ENCODE data around the gene CAMSAP1.

The CAMSAP1 gene

DNA sequence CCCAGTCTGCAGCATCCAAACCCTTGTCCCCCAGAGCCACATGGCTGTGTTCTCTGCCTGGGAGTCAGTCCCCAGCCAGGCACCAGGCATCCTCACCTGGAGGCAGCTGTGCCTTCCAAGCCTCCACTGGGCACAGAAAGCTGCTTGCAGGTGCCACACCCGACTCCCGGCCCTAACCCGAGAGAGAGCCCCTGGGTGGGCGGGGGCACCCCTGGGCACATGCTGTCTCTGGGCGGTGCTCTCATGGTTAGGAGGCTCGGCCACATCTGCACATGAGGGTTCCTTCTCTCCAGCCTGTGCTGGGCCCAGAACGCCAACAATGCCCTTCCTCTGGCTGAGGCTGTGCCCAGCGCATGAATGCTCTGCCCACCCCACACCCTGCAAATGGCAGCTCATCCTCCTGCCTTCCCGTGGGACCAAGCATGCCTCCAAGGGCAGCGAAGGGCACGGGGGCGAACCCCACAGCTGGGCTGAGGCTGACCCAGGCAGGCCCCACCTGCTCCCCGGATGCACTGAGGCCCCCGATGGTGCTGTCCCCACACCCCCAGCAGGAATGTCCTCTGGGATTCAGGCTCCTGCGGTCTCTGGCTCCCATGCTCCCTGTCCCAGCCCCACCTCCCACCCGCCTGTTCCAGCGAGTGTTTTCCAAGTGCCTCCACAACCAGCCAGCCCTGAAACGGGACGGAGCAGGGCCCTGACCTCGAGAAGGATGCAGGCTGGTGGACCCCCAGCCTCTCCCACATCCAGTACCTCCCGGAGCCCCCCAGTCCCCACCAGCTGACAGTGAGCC is 22.5 kb upstream of the CAMSAP1 start:
- no peak for DNase-seq
- POLR2A ChIA-PET = no interaction called here
- WGBS (ENCODE audit: insufficient coverage) = 100% methylated on average over 18 of the region's 21 CpGs
- no peaks in the 10 kb centered on the region for H3K9me3 ChIP-seq (ENCODE audit: control extremely low read depth in 1 of 5, control insufficient read depth in 4 of 5, insufficient read depth in 2 of 5, low read depth in 1 of 5, low read length in 4 of 5)
- peaks cover 0 to 20% (median 19%) of the 10 kb centered on the region in 4 experiments for H3K4me1 ChIP-seq (ENCODE audit: control extremely low read depth in 1 of 4, control insufficient read depth in 4 of 4, insufficient read depth in 4 of 4, low read length in 3 of 4)
- H3K27ac ChIP-seq (ENCODE audit: insufficient read depth in 1 of 2, low read depth in 1 of 2, low read length in 2 of 2, poor library complexity in 1 of 2, severe bottlenecking in 2 of 2) = no peak overlapping the region
- H3K36me3 ChIP-seq (ENCODE audit: control insufficient read depth in 4 of 4, insufficient read depth in 4 of 4, low read length in 3 of 4) = peaks cover 1 to 38% (median 31%) of the 10 kb centered on the region in 4 experiments
- no peaks in the 10 kb centered on the region for H3K27me3 ChIP-seq (replicated peaks in 2 of 5; ENCODE audit: control insufficient read depth in 4 of 5, insufficient read depth in 5 of 5, low read length in 4 of 5)
- CTCF ChIA-PET = no interaction called here
- no peak overlapping the region for H3K4me3 ChIP-seq (ENCODE audit: control insufficient read depth in 1 of 7, extremely low read depth in 1 of 7, insufficient read depth in 4 of 7, low read depth in 2 of 7, low read length in 6 of 7)

DNA sequence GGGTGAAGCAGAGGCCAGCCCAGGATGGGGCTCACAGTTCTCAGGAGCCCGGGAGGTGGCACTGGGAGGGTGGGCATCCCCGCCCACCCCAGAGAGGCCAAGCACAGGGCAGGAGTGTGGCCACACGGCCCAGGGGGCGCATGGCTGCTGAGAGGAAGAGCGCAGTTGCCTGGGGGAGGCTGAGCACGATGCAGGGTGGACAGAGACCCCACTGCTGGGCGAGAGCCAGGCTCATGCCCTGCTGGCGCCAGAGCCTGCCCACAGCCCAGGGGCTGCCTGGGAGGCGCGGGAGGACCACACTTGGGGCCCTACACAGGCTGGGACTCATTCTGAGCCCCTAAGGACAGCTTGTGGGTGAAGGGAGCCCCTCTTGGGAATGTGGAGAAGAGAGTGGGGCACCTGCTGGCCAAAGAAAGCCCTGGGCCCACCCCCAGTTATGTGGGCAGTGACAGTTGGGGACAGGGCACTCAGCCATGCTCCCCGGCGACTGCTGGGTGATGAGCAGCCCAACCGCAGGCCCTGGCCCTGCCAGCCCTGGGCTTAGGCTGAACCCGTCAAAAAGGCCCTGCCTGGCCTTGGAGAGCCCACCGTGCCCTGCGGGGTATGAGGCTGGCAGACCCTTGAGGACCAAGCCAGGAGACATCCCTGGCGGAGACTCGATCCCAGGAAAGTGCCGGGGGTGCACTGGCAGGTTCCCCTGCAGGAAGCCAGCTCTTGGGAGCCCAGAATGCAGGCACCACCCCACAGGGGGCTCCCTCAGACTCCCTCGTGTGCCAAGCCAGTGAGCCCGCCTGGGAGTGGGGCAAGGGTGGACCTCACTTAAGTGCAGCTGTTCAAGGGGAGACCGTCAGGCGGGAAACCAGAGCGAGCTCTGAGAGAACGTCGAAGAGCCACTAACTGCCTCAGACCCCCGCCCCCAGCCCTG is 21.6 kb upstream of the CAMSAP1 start:
- 93% methylated on average over 26 of the region's 27 CpGs for WGBS (ENCODE audit: insufficient coverage)
- H3K27ac ChIP-seq (ENCODE audit: insufficient read depth in 1 of 2, low read depth in 1 of 2, low read length in 2 of 2, poor library complexity in 1 of 2, severe bottlenecking in 2 of 2) = no peak overlapping the region
- ChIA-PET POLR2A (no interaction called here), CTCF (no interaction called here)
- DNase-seq = no peak
- no peak overlapping the region for H3K4me3 ChIP-seq (ENCODE audit: control insufficient read depth in 1 of 7, extremely low read depth in 1 of 7, insufficient read depth in 4 of 7, low read depth in 2 of 7, low read length in 6 of 7)
- peaks cover 0 to 20% (median 19%) of the 10 kb centered on the region in 4 experiments for H3K4me1 ChIP-seq (ENCODE audit: control extremely low read depth in 1 of 4, control insufficient read depth in 4 of 4, insufficient read depth in 4 of 4, low read length in 3 of 4)
- no peaks in the 10 kb centered on the region for H3K27me3 ChIP-seq (replicated peaks in 2 of 5; ENCODE audit: control insufficient read depth in 4 of 5, insufficient read depth in 5 of 5, low read length in 4 of 5)
- H3K9me3 ChIP-seq (ENCODE audit: control extremely low read depth in 1 of 5, control insufficient read depth in 4 of 5, insufficient read depth in 2 of 5, low read depth in 1 of 5, low read length in 4 of 5) = no peaks in the 10 kb centered on the region
- H3K36me3 ChIP-seq (ENCODE audit: control insufficient read depth in 4 of 4, insufficient read depth in 4 of 4, low read length in 3 of 4) = peaks cover 2 to 35% (median 29%) of the 10 kb centered on the region in 4 experiments

DNA sequence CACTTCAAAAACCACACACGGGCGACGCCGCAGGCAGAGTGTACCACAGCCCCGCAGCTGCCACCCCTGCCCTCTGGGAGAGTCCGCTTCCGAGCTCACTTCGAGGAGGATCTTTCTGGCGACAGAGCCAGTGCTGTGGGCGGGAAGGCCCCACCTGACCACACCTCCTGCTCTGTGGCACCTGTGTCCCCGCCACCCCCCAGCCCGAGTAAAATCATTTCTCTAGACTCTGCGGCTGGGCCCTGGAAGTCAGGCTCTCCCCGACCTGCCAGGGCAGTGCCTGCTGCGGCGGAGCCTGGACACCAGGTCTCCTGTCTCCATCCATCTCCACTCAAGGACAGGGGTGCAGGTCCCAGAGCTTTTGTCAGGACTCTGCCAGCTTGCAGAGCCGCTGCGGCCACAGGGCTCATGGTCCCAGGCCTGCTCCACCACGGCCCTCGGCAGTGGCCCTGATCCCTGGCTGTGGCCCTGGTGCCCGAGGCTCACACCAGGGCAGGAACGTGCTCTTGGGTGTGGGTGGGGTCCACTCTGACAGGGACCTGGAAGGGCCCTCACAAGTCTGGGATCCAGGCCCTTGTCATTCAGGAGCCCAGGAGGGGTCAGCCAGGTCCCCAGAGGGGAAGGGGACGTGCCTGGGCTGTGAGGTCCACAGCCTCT is 20.9 kb upstream of the CAMSAP1 start:
- POLR2A ChIA-PET = no interaction called here
- WGBS (ENCODE audit: insufficient coverage) = 95% methylated on average over 23 of the region's 23 CpGs

DNA sequence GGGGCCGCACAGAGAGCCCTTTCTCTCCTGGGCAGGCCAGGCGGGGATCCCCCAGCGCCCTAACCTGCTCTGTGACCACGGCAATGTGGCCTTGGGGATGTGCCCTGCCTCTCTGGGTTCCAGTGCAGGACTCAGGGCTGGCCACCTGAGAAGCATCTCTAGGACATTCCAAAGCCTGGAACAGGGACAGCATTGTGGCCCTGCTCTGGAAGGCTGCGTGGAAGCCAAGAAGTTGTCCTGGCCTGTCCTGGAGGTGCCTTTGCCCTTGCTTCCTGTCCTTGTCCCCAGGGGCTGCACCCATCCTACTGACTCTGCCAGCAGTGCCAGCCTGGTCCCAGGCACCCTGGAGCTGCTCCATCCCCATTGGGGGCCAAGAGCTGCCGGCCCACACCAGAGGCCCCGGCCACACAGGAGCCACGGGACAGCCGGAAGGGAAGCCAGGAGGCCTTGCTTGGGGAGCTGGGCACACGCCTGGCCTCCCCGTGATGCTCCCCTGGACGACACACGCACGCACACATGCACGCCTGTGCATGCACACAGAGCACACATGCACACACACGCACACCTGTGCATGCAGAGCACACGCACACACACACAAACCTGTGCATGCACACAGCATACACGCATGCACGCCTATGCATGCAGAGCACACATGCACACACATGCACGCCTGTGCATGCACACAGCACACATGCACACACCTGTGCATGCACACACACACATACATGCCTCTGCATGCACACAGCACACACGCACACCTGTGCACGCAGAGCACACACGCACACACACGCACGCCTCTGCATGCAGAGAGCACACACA is 20.1 kb upstream of the CAMSAP1 start:
- ChIA-PET POLR2A (no interaction called here), CTCF (interaction anchor here (0.6 kb wide), 1 partner anchor 162 kb away, joined by 3 read pairs; no protein-coding TSS in a partner anchor)
- Histone ChIP-seq H3K4me3 (ENCODE audit: control insufficient read depth in 1 of 7, extremely low read depth in 1 of 7, insufficient read depth in 4 of 7, low read depth in 2 of 7, low read length in 6 of 7) (peak overlapping the region in 1 of 7 experiments; percentile 26), H3K36me3 (ENCODE audit: control insufficient read depth in 4 of 4, insufficient read depth in 4 of 4, low read length in 3 of 4) (peaks cover 2 to 23% (median 16%) of the 10 kb centered on the region in 4 experiments), H3K9me3 (ENCODE audit: control extremely low read depth in 1 of 5, control insufficient read depth in 4 of 5, insufficient read depth in 2 of 5, low read depth in 1 of 5, low read length in 4 of 5) (no peaks in the 10 kb centered on the region), H3K4me1 (ENCODE audit: control extremely low read depth in 1 of 4, control insufficient read depth in 4 of 4, insufficient read depth in 4 of 4, low read length in 3 of 4) (peaks cover 0 to 20% (median 19%) of the 10 kb centered on the region in 4 experiments), H3K27ac (ENCODE audit: insufficient read depth in 1 of 2, low read depth in 1 of 2, low read length in 2 of 2, poor library complexity in 1 of 2, severe bottlenecking in 2 of 2) (no peak overlapping the region), H3K27me3 (replicated peaks in 2 of 5; ENCODE audit: control insufficient read depth in 4 of 5, insufficient read depth in 5 of 5, low read length in 4 of 5) (no peaks in the 10 kb centered on the region)
- peak in 1 of 3 donors; percentile 14 for DNase-seq
- 82% methylated on average over 16 of the region's 25 CpGs for WGBS (ENCODE audit: insufficient coverage)

More for the DNA sequence above, 20.9 kb upstream of the CAMSAP1 start:
- Histone ChIP-seq H3K36me3 (ENCODE audit: control insufficient read depth in 4 of 4, insufficient read depth in 4 of 4, low read length in 3 of 4) (peaks cover 2 to 31% (median 23%) of the 10 kb centered on the region in 4 experiments), H3K4me3 (ENCODE audit: control insufficient read depth in 1 of 7, extremely low read depth in 1 of 7, insufficient read depth in 4 of 7, low read depth in 2 of 7, low read length in 6 of 7) (no peak overlapping the region), H3K4me1 (ENCODE audit: control extremely low read depth in 1 of 4, control insufficient read depth in 4 of 4, insufficient read depth in 4 of 4, low read length in 3 of 4) (peaks cover 0 to 20% (median 19%) of the 10 kb centered on the region in 4 experiments), H3K27ac (ENCODE audit: insufficient read depth in 1 of 2, low read depth in 1 of 2, low read length in 2 of 2, poor library complexity in 1 of 2, severe bottlenecking in 2 of 2) (no peak overlapping the region), H3K27me3 (replicated peaks in 2 of 5; ENCODE audit: control insufficient read depth in 4 of 5, insufficient read depth in 5 of 5, low read length in 4 of 5) (no peaks in the 10 kb centered on the region), H3K9me3 (ENCODE audit: control extremely low read depth in 1 of 5, control insufficient read depth in 4 of 5, insufficient read depth in 2 of 5, low read depth in 1 of 5, low read length in 4 of 5) (no peaks in the 10 kb centered on the region)
- no peak for DNase-seq
- CTCF ChIA-PET = interaction anchor here (0.6 kb wide), 1 partner anchor 162 kb away, joined by 3 read pairs; no protein-coding TSS in a partner anchor

DNA sequence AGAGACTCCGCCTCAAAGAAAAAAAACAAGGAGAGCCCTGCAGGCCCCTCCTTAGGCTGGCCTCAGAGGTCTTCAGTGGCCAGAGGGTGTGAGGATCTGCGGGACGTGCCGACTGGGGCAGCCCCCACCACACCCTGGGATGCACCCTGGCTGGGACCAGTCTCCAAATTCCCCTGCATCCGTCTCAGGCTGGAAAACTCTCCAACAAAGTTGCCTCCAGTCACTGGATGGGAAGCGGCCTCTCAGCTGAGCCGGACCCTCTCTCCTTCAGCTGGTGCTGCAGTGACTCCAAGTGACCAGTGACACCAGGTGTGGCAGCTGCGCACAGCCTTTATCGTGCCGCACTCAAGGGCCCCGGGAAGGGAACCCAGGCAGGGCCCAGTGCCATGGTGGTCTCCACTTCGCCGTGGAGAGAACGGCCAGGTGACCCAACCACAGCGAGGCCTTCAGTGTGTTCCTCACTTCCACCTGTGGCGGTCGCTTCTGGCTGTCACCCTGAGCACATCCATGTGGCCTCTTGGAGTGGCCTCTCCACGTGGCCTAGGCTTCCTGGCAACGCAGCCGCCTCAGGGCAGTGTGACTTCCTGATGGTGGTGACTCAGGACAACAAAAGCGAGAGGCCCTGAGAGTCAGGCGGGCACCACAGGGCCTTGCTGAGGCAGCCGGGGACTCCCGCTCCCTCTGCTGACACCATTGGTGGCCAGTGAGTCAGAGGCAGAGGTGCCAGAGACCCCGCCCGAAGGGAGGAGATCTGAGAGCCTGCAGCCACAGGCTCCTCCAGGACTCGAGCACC is 19.3 kb upstream of the CAMSAP1 start:
- H3K27ac ChIP-seq (ENCODE audit: insufficient read depth in 1 of 2, low read depth in 1 of 2, low read length in 2 of 2, poor library complexity in 1 of 2, severe bottlenecking in 2 of 2) = no peak overlapping the region
- peaks cover 0 to 20% (median 19%) of the 10 kb centered on the region in 4 experiments for H3K4me1 ChIP-seq (ENCODE audit: control extremely low read depth in 1 of 4, control insufficient read depth in 4 of 4, insufficient read depth in 4 of 4, low read length in 3 of 4)
- CTCF ChIA-PET = interaction anchor here (0.9 kb wide), 1 partner anchor 62 kb away, joined by 4 read pairs; no protein-coding TSS in a partner anchor
- peak overlapping the region in 2 of 7 experiments; percentile 11 to 26 for H3K4me3 ChIP-seq (ENCODE audit: control insufficient read depth in 1 of 7, extremely low read depth in 1 of 7, insufficient read depth in 4 of 7, low read depth in 2 of 7, low read length in 6 of 7)
- peaks cover 2 to 21% (median 13%) of the 10 kb centered on the region in 4 experiments for H3K36me3 ChIP-seq (ENCODE audit: control insufficient read depth in 4 of 4, insufficient read depth in 4 of 4, low read length in 3 of 4)
- peak; percentile 86 to 98 (median 97) for DNase-seq
- H3K9me3 ChIP-seq (ENCODE audit: control extremely low read depth in 1 of 5, control insufficient read depth in 4 of 5, insufficient read depth in 2 of 5, low read depth in 1 of 5, low read length in 4 of 5) = no peaks in the 10 kb centered on the region
- POLR2A ChIA-PET = no interaction called here
- 39% methylated on average over 23 of the region's 27 CpGs for WGBS (ENCODE audit: insufficient coverage)
- no peaks in the 10 kb centered on the region for H3K27me3 ChIP-seq (replicated peaks in 2 of 5; ENCODE audit: control insufficient read depth in 4 of 5, insufficient read depth in 5 of 5, low read length in 4 of 5)

Data from common myeloid progenitor, CD34-positive (primary cell).